Measurements from ENCODE around the gene DCDC1. TPM values are rescaled to one million over a fixed set of nuclear protein-coding genes. Genes with fewer than 3 reads are reported as not detected.

DCDC1 gene
- total RNA-seq, 1 donor from 2014 or later: 6.9 TPM

- Mint-ChIP-seq H3K27me3 (no peaks in the 10 kb centered on the region), H3K4me3 (ENCODE audit: low read depth) (no peak overlapping the region), H3K27ac (no peak overlapping the region), H3K36me3 (ENCODE audit: insufficient read depth) (peaks cover 7% of the 10 kb centered on the region), H3K9me3 (ENCODE audit: low read depth) (peaks cover 12% of the 10 kb centered on the region), H3K4me1 (ENCODE audit: low read depth) (peaks cover 2% of the 10 kb centered on the region)
- no peak for DNase-seq (ENCODE audit: low spot score, unreplicated experiment)
- TF ChIP-seq, protein P1, sequence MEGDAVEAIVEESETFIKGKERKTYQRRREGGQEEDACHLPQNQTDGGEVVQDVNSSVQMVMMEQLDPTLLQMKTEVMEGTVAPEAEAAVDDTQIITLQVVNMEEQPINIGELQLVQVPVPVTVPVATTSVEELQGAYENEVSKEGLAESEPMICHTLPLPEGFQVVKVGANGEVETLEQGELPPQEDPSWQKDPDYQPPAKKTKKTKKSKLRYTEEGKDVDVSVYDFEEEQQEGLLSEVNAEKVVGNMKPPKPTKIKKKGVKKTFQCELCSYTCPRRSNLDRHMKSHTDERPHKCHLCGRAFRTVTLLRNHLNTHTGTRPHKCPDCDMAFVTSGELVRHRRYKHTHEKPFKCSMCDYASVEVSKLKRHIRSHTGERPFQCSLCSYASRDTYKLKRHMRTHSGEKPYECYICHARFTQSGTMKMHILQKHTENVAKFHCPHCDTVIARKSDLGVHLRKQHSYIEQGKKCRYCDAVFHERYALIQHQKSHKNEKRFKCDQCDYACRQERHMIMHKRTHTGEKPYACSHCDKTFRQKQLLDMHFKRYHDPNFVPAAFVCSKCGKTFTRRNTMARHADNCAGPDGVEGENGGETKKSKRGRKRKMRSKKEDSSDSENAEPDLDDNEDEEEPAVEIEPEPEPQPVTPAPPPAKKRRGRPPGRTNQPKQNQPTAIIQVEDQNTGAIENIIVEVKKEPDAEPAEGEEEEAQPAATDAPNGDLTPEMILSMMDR (IDR thresholded peaks at IDR 0.05; ENCODE audit: unreplicated experiment): no peak
Observed at GRCh38 chr11:31267720-31268119, 101.8 kb downstream of the DCDC1 start.

DNA sequence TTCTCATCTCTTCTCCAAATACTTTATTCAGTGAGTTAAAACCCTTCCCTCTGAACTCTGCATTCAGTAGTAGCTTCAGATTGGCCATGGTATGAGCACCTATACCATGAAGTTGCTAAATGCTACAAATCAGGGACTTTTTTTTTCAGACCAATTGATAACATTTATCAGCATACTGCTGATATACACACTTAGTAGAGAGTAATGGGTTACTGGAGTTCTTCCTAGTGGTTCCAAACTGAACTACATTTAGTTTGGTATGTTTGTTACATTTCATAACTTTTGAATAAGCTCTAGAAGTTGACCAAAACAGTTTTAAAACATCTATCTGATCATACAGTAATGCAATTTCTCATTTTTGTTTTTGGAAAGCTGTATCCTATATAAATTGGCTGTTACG, 104.7 kb downstream of the DCDC1 start:
- TF ChIP-seq, protein P1 (IDR thresholded peaks at IDR 0.05; ENCODE audit: unreplicated experiment): peak; percentile 29
- Mint-ChIP-seq H3K36me3 (ENCODE audit: insufficient read depth) (no peaks in the 10 kb centered on the region), H3K27ac (no peak overlapping the region), H3K4me3 (ENCODE audit: low read depth) (no peak overlapping the region), H3K27me3 (no peaks in the 10 kb centered on the region), H3K4me1 (ENCODE audit: low read depth) (peaks cover 3% of the 10 kb centered on the region), H3K9me3 (ENCODE audit: low read depth) (no peaks in the 10 kb centered on the region)
- no peak for DNase-seq (ENCODE audit: low spot score, unreplicated experiment)

- no peak for DNase-seq (ENCODE audit: low spot score, unreplicated experiment)
- TF ChIP-seq, protein P1 (IDR thresholded peaks at IDR 0.05; ENCODE audit: unreplicated experiment): no peak
- Mint-ChIP-seq H3K9me3 (ENCODE audit: low read depth) (no peaks in the 10 kb centered on the region), H3K36me3 (ENCODE audit: insufficient read depth) (no peaks in the 10 kb centered on the region), H3K4me3 (ENCODE audit: low read depth) (no peak overlapping the region), H3K27ac (no peak overlapping the region), H3K27me3 (no peaks in the 10 kb centered on the region), H3K4me1 (ENCODE audit: low read depth) (peaks cover 3% of the 10 kb centered on the region)
Observed at GRCh38 chr11:31262761-31263160, 106.8 kb downstream of the DCDC1 start.

GRCh38 chr11:31259797-31260196, 109.7 kb downstream of the DCDC1 start:
- TF ChIP-seq, protein P1 (IDR thresholded peaks at IDR 0.05; ENCODE audit: unreplicated experiment): no peak
- Mint-ChIP-seq H3K4me1 (ENCODE audit: low read depth) (peaks cover 1% of the 10 kb centered on the region), H3K36me3 (ENCODE audit: insufficient read depth) (no peaks in the 10 kb centered on the region), H3K4me3 (ENCODE audit: low read depth) (no peak overlapping the region), H3K9me3 (ENCODE audit: low read depth) (no peaks in the 10 kb centered on the region), H3K27ac (no peak overlapping the region), H3K27me3 (no peaks in the 10 kb centered on the region)
- no peak for DNase-seq (ENCODE audit: low spot score, unreplicated experiment)

DNA sequence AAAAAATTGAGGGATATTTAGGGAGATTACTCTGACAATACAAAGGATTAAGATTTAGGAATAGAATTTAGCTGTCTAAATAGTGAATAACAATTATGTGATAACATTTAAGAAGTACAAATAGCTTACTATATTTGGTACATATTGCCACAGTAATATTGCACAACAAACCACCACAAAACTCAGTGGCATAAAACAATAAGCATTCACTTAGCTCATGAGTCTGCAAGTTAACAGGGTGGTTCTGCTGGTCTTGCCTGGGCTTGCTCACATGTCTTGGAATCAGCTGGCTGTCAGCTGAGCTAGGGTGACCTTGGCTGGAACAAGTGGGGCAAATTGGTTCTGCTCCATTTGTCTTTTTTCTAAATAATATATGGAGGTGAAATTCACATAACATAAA, 115.1 kb downstream of the DCDC1 start:
- TF ChIP-seq, protein P1 (IDR thresholded peaks at IDR 0.05; ENCODE audit: unreplicated experiment): no peak
- no peaks in the 10 kb centered on the region for H3K9me3 Mint-ChIP-seq (ENCODE audit: low read depth)
- H3K4me1 Mint-ChIP-seq (ENCODE audit: low read depth): peaks cover 3% of the 10 kb centered on the region
- H3K27me3 Mint-ChIP-seq: no peaks in the 10 kb centered on the region
- no peak overlapping the region for H3K4me3 Mint-ChIP-seq (ENCODE audit: low read depth)
- no peaks in the 10 kb centered on the region for H3K36me3 Mint-ChIP-seq (ENCODE audit: insufficient read depth)
- no peak overlapping the region for H3K27ac Mint-ChIP-seq
- DNase-seq (ENCODE audit: low spot score, unreplicated experiment): no peak
